ENCODE data around the gene ADGRL1.
"Not testable (repeated sequence)": the region's sequence is repeated elsewhere in the genome, so short reads cannot be mapped to it uniquely, and the experiment has no call there.

The ADGRL1 gene

DNA sequence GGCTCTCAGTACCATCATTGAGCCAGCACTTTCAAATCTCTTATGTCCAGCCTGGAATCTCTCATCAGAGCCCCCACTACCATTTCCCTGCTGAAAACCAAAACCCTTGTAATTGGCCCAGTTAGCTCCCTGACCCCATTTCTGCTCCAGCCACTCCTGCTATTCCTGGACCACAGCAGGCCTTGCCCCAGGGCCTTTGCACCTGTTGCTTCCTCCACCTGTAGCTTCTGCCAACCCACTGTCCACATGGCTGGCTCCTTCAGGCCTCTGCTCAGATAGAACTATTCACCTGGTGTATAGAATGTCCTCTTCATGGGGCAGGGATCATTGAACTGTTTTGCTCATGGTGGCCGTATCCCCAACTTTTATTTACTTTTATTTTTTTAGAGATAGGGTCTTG, 20.3 kb downstream of the ADGRL1 start:
- WGBS, 2 experiments (ENCODE audit: insufficient coverage in 2 of 2), result no CpG with 5 or more reads among the region's 1 CpG
- not testable (repeated sequence) for H3K27ac ChIP-seq (ENCODE audit: low read depth, low read length, severe bottlenecking); H3K9me3 ChIP-seq (ENCODE audit: control insufficient read depth, low read length); H3K4me1 ChIP-seq (ENCODE audit: control insufficient read depth, insufficient read depth, low read length, poor library complexity, severe bottlenecking); H3K4me3 ChIP-seq (ENCODE audit: extremely low read depth, insufficient read depth, low read length, poor library complexity, severe bottlenecking); H3K36me3 ChIP-seq (ENCODE audit: control insufficient read depth, insufficient read depth, low read length)

DNA sequence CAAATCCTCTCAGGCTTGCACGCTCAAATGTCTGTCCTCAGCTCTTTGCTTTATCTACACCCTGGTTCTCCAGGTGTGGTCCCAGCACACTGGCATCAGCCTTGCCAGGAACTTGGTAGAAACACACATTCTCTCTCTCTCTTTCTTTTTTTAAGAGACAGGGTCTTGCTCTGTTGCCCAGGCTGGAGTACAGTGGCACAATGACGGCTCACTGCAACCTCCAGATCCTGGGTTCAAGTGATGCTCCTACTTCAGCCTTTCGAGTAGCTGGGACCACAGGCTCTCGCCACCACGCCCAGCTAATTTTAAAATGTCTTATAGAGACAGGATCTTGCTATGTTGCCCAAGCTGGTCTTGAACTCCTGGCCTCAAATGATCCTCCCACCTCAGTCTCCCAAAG, 20.8 kb downstream of the ADGRL1 start:
- H3K27ac ChIP-seq (ENCODE audit: low read depth, low read length, severe bottlenecking), result no peak overlapping the region
- no peak overlapping the region for H3K4me3 ChIP-seq (ENCODE audit: extremely low read depth, insufficient read depth, low read length, poor library complexity, severe bottlenecking)
- no peaks in the 10 kb centered on the region for H3K9me3 ChIP-seq (ENCODE audit: control insufficient read depth, low read length)
- WGBS, 2 experiments (ENCODE audit: insufficient coverage in 2 of 2), result 92 to 97% methylated on average over 5 of the region's 5 CpGs
- peaks cover 4% of the 10 kb centered on the region for H3K4me1 ChIP-seq (ENCODE audit: control insufficient read depth, insufficient read depth, low read length, poor library complexity, severe bottlenecking)
- H3K36me3 ChIP-seq (ENCODE audit: control insufficient read depth, insufficient read depth, low read length), result peaks cover 5% of the 10 kb centered on the region

DNA sequence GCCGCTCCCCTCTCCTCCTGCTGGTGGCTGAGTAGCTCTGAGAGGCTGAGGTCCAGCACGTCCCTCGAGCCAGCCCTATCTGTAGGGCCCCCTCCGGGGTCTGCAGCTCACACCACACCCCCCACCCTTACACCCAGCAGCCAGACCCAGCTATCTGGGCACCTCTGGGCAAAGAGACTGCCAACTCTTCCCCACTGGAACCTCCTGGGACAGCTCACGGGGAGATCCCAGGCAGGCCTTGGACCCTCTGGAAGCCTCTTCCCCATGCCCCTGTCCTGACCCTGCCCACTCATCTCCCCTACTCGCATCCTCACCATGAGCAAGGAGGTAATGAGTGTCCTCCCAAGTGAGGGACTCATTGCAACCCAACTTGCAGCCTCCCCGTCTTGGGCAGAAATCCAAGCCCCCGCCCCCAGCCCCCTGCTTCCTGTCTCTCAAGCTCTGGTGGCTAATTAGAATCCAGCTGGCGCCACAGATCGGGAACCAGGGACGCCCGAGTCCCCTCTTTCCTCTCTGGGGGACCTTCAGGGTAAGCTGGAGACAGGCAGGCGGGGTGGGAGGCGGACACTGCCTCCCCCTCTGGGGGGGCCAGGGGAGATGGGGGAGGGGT, 22.1 kb downstream of the ADGRL1 start:
- Histone ChIP-seq H3K4me1 (ENCODE audit: control insufficient read depth, insufficient read depth, low read length, poor library complexity, severe bottlenecking) (peaks cover 4% of the 10 kb centered on the region), H3K27ac (ENCODE audit: low read depth, low read length, severe bottlenecking) (no peak overlapping the region), H3K4me3 (ENCODE audit: extremely low read depth, insufficient read depth, low read length, poor library complexity, severe bottlenecking) (no peak overlapping the region), H3K9me3 (ENCODE audit: control insufficient read depth, low read length) (no peaks in the 10 kb centered on the region), H3K36me3 (ENCODE audit: control insufficient read depth, insufficient read depth, low read length) (no peaks in the 10 kb centered on the region)
- 88 to 90% methylated on average over 4 to 6 of the region's 14 CpGs for WGBS, 2 experiments (ENCODE audit: insufficient coverage in 2 of 2)

DNA sequence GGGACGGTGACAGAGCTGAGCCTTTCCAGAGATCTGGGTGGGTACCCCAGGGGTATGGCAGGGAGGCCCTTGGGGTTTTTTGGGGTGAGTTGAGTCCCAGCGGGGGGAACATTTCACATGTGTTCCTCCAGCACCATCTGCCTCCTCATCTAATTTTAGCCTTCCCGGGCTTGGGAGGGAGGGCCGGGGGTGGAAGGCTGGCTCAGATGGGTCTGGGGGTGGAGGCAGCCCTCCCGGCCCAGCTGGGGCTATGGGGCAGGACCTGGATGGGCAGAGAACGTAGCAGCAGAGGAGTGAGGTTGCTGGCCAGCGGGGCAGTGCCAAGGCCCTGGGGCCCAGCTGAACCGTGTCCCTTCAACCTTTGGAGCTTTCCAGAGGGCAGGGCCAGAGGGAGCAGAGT, 23.5 kb downstream of the ADGRL1 start:
- Histone ChIP-seq H3K4me3 (ENCODE audit: extremely low read depth, insufficient read depth, low read length, poor library complexity, severe bottlenecking) (no peak overlapping the region), H3K36me3 (ENCODE audit: control insufficient read depth, insufficient read depth, low read length) (peaks cover 8% of the 10 kb centered on the region), H3K4me1 (ENCODE audit: control insufficient read depth, insufficient read depth, low read length, poor library complexity, severe bottlenecking) (peaks cover 4% of the 10 kb centered on the region), H3K9me3 (ENCODE audit: control insufficient read depth, low read length) (no peaks in the 10 kb centered on the region), H3K27ac (ENCODE audit: low read depth, low read length, severe bottlenecking) (no peak overlapping the region)
- WGBS, 2 experiments (ENCODE audit: insufficient coverage in 2 of 2), result 96 to 98% methylated on average over 5 of the region's 8 CpGs

DNA sequence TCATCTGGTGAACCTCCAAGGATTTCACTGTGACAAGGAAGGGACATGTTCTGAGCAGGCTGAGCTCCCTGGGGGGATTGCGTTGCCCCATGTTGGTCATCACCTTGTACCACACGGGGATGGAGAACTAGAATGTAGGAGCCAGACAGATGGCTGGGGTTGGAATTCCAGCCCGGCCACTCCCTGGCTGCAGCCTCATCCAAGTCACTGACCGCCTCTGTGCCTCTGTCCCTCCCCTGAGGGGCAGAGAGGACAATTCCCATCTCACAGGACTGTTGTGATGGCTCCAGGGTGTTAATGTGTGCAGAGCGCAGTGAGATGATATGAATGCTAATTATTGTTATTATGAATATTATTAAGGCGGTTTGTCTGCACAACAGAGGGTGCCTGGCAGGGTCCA, 24.1 kb downstream of the ADGRL1 start:
- H3K27ac ChIP-seq (ENCODE audit: low read depth, low read length, severe bottlenecking), result no peak overlapping the region
- 93 to 95% methylated on average over 4 to 5 of the region's 6 CpGs for WGBS, 2 experiments (ENCODE audit: insufficient coverage in 2 of 2)
- no peaks in the 10 kb centered on the region for H3K9me3 ChIP-seq (ENCODE audit: control insufficient read depth, low read length)
- H3K4me3 ChIP-seq (ENCODE audit: extremely low read depth, insufficient read depth, low read length, poor library complexity, severe bottlenecking), result no peak overlapping the region
- H3K4me1 ChIP-seq (ENCODE audit: control insufficient read depth, insufficient read depth, low read length, poor library complexity, severe bottlenecking), result peaks cover 4% of the 10 kb centered on the region
- peaks cover 13% of the 10 kb centered on the region for H3K36me3 ChIP-seq (ENCODE audit: control insufficient read depth, insufficient read depth, low read length)

DNA sequence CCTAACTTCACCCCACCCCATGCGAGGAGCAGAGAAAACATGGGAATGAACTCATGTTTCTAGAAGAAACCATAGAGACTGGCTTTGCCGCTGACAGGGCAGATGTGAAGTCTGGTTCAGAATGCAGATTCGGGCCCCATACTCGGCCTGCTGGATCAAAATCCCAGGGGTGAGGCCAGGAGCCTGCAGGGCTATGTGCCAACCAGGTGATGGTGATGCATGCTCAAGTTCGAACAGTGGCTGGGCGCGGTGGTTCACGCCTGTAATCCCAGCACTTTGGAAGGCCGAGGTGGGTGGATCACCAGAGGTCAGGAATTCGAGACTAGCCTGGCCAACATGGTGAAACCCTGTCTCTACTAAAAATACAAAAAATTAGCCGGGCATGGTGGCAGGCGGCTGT, 24.8 kb downstream of the ADGRL1 start:
- H3K4me1 ChIP-seq (ENCODE audit: control insufficient read depth, insufficient read depth, low read length, poor library complexity, severe bottlenecking); H3K4me3 ChIP-seq (ENCODE audit: extremely low read depth, insufficient read depth, low read length, poor library complexity, severe bottlenecking); H3K27ac ChIP-seq (ENCODE audit: low read depth, low read length, severe bottlenecking); H3K9me3 ChIP-seq (ENCODE audit: control insufficient read depth, low read length): not testable (repeated sequence)
- WGBS, 2 experiments (ENCODE audit: insufficient coverage in 2 of 2), result 94 to 97% methylated on average over 8 to 11 of the region's 12 CpGs
- H3K36me3 ChIP-seq (ENCODE audit: control insufficient read depth, insufficient read depth, low read length), result peaks cover 19% of the 10 kb centered on the region

DNA sequence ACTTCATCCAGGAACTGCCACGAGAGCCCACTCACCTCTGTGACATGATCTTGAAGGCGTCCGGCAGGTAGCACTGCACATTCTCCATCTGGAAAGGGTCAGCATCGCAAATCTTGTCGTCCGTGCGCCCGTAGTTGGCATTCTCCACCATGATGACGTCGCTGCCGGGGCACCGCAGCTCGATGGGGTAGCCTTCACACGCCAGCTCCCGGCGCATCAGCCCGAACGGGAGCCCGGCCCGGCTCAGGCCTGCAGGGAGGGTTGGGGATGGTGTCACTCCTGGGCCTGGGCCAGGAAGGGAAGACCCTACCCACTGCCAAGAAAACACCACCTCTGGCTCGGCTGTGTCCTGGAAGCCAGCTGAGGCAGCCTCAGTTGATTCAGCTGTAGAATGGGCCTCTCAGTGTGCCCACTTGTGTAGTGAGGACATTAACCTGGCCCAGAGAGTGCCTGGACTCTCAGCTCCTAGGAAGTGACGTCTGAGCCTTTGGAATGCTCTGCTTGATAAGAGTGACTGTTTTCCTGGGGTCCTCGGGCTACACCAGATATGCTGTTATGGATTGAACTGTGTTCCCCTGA, 28.4 kb downstream of the ADGRL1 start:
- no peak overlapping the region for H3K4me3 ChIP-seq (ENCODE audit: extremely low read depth, insufficient read depth, low read length, poor library complexity, severe bottlenecking)
- no peak overlapping the region for H3K27ac ChIP-seq (ENCODE audit: low read depth, low read length, severe bottlenecking)
- H3K36me3 ChIP-seq (ENCODE audit: control insufficient read depth, insufficient read depth, low read length), result peaks cover 49% of the 10 kb centered on the region
- H3K4me1 ChIP-seq (ENCODE audit: control insufficient read depth, insufficient read depth, low read length, poor library complexity, severe bottlenecking), result no peaks in the 10 kb centered on the region
- WGBS, 2 experiments (ENCODE audit: insufficient coverage in 2 of 2), result 97 to 98% methylated on average over 12 to 16 of the region's 23 CpGs
- H3K9me3 ChIP-seq (ENCODE audit: control insufficient read depth, low read length), result no peaks in the 10 kb centered on the region

DNA sequence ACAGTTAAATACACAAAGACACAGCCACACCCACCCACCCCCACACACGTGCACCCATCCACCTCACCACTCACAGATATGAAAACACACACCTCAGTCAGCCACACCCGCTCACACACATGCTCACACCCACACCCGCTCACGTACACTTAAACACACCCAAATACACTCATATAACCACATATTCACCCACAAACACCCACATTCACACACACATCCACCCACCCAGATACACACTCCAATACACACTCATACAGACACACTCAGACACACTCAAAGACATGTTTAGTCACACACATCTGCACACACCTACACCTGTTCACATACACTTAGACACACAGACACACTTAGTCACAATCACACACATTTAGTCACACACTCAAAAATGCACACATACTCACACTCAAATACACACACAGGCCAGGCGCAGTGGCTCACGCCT, 30.6 kb downstream of the ADGRL1 start:
- no peak overlapping the region for H3K4me3 ChIP-seq (ENCODE audit: extremely low read depth, insufficient read depth, low read length, poor library complexity, severe bottlenecking)
- 87 to 100% methylated on average over 2 to 5 of the region's 6 CpGs for WGBS, 2 experiments (ENCODE audit: insufficient coverage in 2 of 2)
- no peaks in the 10 kb centered on the region for H3K4me1 ChIP-seq (ENCODE audit: control insufficient read depth, insufficient read depth, low read length, poor library complexity, severe bottlenecking)
- H3K36me3 ChIP-seq (ENCODE audit: control insufficient read depth, insufficient read depth, low read length), result peaks cover 70% of the 10 kb centered on the region
- no peaks in the 10 kb centered on the region for H3K9me3 ChIP-seq (ENCODE audit: control insufficient read depth, low read length)
- no peak overlapping the region for H3K27ac ChIP-seq (ENCODE audit: low read depth, low read length, severe bottlenecking)

DNA sequence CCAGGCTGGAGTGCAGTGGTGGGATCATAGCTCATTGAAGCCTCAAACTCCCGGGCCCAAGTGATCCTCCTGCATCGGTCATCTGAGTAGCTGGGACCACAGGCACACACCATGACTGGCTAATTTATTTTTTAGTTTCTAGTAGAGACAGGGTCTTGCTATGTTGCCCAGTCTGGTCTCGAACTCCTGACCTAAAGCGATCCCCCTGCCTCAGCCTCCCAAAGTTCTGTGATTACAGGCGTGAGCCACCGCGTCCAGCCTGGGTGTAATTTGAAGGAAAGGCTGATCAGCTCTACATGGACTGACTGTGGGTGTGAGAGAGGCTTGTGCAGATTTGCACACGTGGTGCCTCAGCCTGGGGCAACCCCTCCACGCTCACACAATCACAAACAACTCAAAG, 31.1 kb downstream of the ADGRL1 start:
- no peaks in the 10 kb centered on the region for H3K4me1 ChIP-seq (ENCODE audit: control insufficient read depth, insufficient read depth, low read length, poor library complexity, severe bottlenecking)
- no peak overlapping the region for H3K4me3 ChIP-seq (ENCODE audit: extremely low read depth, insufficient read depth, low read length, poor library complexity, severe bottlenecking)
- peaks cover 75% of the 10 kb centered on the region for H3K36me3 ChIP-seq (ENCODE audit: control insufficient read depth, insufficient read depth, low read length)
- 92 to 97% methylated on average over 5 of the region's 9 CpGs for WGBS, 2 experiments (ENCODE audit: insufficient coverage in 2 of 2)
- no peak overlapping the region for H3K27ac ChIP-seq (ENCODE audit: low read depth, low read length, severe bottlenecking)
- H3K9me3 ChIP-seq (ENCODE audit: control insufficient read depth, low read length), result no peaks in the 10 kb centered on the region

DNA sequence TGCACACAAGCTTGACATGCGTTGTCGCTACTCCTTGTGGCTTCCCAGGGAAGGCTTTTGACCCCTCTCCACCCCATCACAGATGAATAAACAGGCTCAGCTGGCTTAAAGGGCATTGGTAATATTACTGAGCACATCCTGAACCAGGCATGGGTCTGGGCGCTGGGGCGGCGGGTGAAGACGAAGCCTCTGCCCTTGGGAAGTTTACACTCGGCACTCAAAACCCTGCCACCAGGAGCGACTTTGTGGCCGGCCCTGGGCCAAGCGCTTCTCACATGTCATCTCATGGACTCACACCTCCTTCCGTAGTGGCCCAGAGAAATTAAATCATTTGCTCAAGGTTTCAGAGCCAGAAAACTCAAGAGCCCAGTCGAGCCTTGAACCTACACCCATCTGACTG, 37.0 kb downstream of the ADGRL1 start:
- Histone ChIP-seq H3K4me3 (ENCODE audit: extremely low read depth, insufficient read depth, low read length, poor library complexity, severe bottlenecking) (no peak overlapping the region), H3K27ac (ENCODE audit: low read depth, low read length, severe bottlenecking) (no peak overlapping the region), H3K36me3 (ENCODE audit: control insufficient read depth, insufficient read depth, low read length) (peaks cover 56% of the 10 kb centered on the region), H3K4me1 (ENCODE audit: control insufficient read depth, insufficient read depth, low read length, poor library complexity, severe bottlenecking) (peaks cover 4% of the 10 kb centered on the region), H3K9me3 (ENCODE audit: control insufficient read depth, low read length) (no peaks in the 10 kb centered on the region)
- WGBS, 2 experiments (ENCODE audit: insufficient coverage in 2 of 2), result 95 to 97% methylated on average over 12 of the region's 12 CpGs

DNA sequence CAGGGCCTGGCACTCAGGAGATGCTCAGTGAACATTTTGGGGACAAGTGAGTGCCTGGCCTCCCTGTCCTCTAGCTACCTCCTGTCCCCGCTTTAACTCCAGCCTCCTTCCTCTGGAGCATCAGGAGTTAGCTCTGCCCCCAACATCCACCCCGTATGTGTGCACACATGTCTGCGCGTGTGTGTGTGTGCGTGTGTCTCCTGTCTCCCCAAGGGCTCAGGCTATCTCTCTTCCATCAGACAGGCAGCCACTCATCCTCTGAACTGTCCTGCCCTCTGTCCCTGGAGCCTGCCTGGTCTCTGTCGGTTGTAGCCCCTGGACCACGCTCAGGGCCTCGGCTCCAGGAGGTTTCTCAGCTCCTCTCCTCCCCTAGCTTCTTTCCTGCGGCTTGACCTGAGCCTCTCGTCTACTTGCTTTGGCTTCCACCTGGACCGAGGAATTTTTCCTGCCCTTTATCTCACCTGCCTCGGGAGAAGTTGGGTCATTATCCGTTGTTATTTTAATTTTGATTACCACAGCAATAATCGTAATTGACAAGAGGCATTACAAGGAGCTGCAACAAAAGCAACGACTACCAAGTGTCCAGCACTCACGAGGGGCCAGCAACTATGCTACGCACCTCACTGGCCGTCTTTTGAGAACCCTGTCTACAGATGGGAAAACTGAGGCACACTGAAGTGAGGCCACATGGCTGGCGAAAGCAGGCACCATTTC, 37.6 kb downstream of the ADGRL1 start:
- H3K9me3 ChIP-seq (ENCODE audit: control insufficient read depth, low read length), result no peaks in the 10 kb centered on the region
- peaks cover 50% of the 10 kb centered on the region for H3K36me3 ChIP-seq (ENCODE audit: control insufficient read depth, insufficient read depth, low read length)
- no peak overlapping the region for H3K4me3 ChIP-seq (ENCODE audit: extremely low read depth, insufficient read depth, low read length, poor library complexity, severe bottlenecking)
- H3K4me1 ChIP-seq (ENCODE audit: control insufficient read depth, insufficient read depth, low read length, poor library complexity, severe bottlenecking), result peaks cover 4% of the 10 kb centered on the region
- 91 to 95% methylated on average over 17 to 19 of the region's 19 CpGs for WGBS, 2 experiments (ENCODE audit: insufficient coverage in 2 of 2)
- no peak overlapping the region for H3K27ac ChIP-seq (ENCODE audit: low read depth, low read length, severe bottlenecking)
